NCI-H1436 treated with DMSO at 0.1 percent for 48 hours (cell line): Measurements from ENCODE around the gene NKX1-1.
"Not testable (repeated sequence)": the region's sequence is repeated elsewhere in the genome, so short reads cannot be mapped to it uniquely, and the experiment has no call there.

Source experiments
- DNase-seq: peaks from one replicate; lab custom pipeline; 2025; lab: John Stamatoyannopoulos, UW

NKX1-1 gene

GRCh38 chr4:1404573-1405253, 1.5 kb downstream of the NKX1-1 start:
- DNase-seq = no peak

GRCh38 chr4:1403591-1404572, 2.4 kb downstream of the NKX1-1 start:
- DNase-seq = no peak

- no peak for DNase-seq
Measured at GRCh38 chr4:1403177-1403583, 3.1 kb downstream of the NKX1-1 start.

- DNase-seq = no peak
Measured at GRCh38 chr4:1402516-1403091, 3.6 kb downstream of the NKX1-1 start.

- DNase-seq = no peak
Measured at GRCh38 chr4:1402021-1402515, 4.2 kb downstream of the NKX1-1 start.

- no peak for DNase-seq
Measured at GRCh38 chr4:1401409-1402020, 4.7 kb downstream of the NKX1-1 start.

GRCh38 chr4:1400831-1401408, 5.3 kb downstream of the NKX1-1 start:
- no peak for DNase-seq

- DNase-seq = no peak
Measured at GRCh38 chr4:1400191-1400805, 5.9 kb downstream of the NKX1-1 start.

GRCh38 chr4:1399508-1400190, 6.6 kb downstream of the NKX1-1 start:
- DNase-seq = no peak

- DNase-seq = no peak
Measured at GRCh38 chr4:1398681-1399507, 7.3 kb downstream of the NKX1-1 start.

GRCh38 chr4:1396806-1397455, 9.3 kb downstream of the NKX1-1 start:
- no peak for DNase-seq

GRCh38 chr4:1395941-1396805, 10.1 kb downstream of the NKX1-1 start:
- DNase-seq = no peak

GRCh38 chr4:1395389-1395820, 10.8 kb downstream of the NKX1-1 start:
- DNase-seq = not testable (repeated sequence)

GRCh38 chr4:1394554-1395388, 11.5 kb downstream of the NKX1-1 start:
- not testable (repeated sequence) for DNase-seq

- DNase-seq = no peak
Measured at GRCh38 chr4:1393866-1394265, 12.4 kb downstream of the NKX1-1 start.

- not testable (repeated sequence) for DNase-seq
Measured at GRCh38 chr4:1393363-1393762, 12.9 kb downstream of the NKX1-1 start.
